KBM-7 (cell line): Measurements from ENCODE around the gene ZGLP1.

Experiments
- DNase-seq: peaks from one replicate; pipeline ENCODE4 v3.0.0-alpha.2; 2015
- in situ Hi-C: fragments of 300-500 bp; cut with MboI; formaldehyde crosslinking; loops from 2 replicates; pipeline ENCODE4 v1.14.3; 2020; ENCODE audit warnings: low sequenced_read_pairs, low pct_unique_long_range_greater_than_20kb, mixed read lengths

Gene ZGLP1

GRCh38 chr19:10328558-10329429 is 19.2 kb upstream of the ZGLP1 start:
- DNase-seq: no peak
- in situ Hi-C loops: no loop called here

- DNase-seq: no peak
- in situ Hi-C loops: no loop called here
Observed at GRCh38 chr19:10327793-10328192, 18.2 kb upstream of the ZGLP1 start.

GRCh38 chr19:10325732-10326131 is 16.1 kb upstream of the ZGLP1 start:
- no peak for DNase-seq
- in situ Hi-C loops: no loop called here

GRCh38 chr19:10321874-10322835 is 12.5 kb upstream of the ZGLP1 start:
- in situ Hi-C loops: no loop called here
- no peak for DNase-seq

GRCh38 chr19:10321417-10321797 is 11.8 kb upstream of the ZGLP1 start:
- in situ Hi-C loops: no loop called here
- no peak for DNase-seq

- no peak for DNase-seq
- in situ Hi-C loops: no loop called here
Observed at GRCh38 chr19:10320602-10321416, 11.2 kb upstream of the ZGLP1 start.

GRCh38 chr19:10318807-10319682 is 9.4 kb upstream of the ZGLP1 start:
- DNase-seq: no peak
- in situ Hi-C loops: no loop called here

- in situ Hi-C loops: no loop called here
- no peak for DNase-seq
Observed at GRCh38 chr19:10317857-10318462, 8.3 kb upstream of the ZGLP1 start.

- in situ Hi-C loops: no loop called here
- no peak for DNase-seq
Observed at GRCh38 chr19:10317045-10317856, 7.6 kb upstream of the ZGLP1 start.

GRCh38 chr19:10316229-10317044 is 6.8 kb upstream of the ZGLP1 start:
- in situ Hi-C loops: no loop called here
- DNase-seq: no peak

- peak; percentile 78 for DNase-seq
- in situ Hi-C loops: no loop called here
Observed at GRCh38 chr19:10315335-10316214, 6.0 kb upstream of the ZGLP1 start, which contains the start of gene FDX2. FDX2 (minus strand) TSS chr19:10316015; CDS start chr19:10315996, 19 bp downstream.

GRCh38 chr19:10306327-10306726 is 3.3 kb downstream of the ZGLP1 start:
- in situ Hi-C loops: no loop called here

GRCh38 chr19:10305139-10305806 is 4.3 kb downstream of the ZGLP1 start:
- in situ Hi-C loops: no loop called here
- DNase-seq: peak; percentile 86

More at GRCh38 chr19:10306327-10306726, 3.3 kb downstream of the ZGLP1 start:
- DNase-seq: no peak

- in situ Hi-C loops: no loop called here
- peak; percentile 72 for DNase-seq
Observed at GRCh38 chr19:10299545-10300458, 9.8 kb downstream of the ZGLP1 start.
